Pancreas (tissue), 10 donors: ENCODE data around the gene DTX1. TPM values are rescaled to one million over a fixed set of nuclear protein-coding genes. Genes with fewer than 3 reads are reported as not detected.

ENCODE experiments used
- ATAC-seq, 4 donors: fragments of 200-7000 bp; cut with Tn5 transposase; one replicate each; pipeline versions ENCODE4 v1.8.0 to v1.9.1; 2020; ENCODE audit warnings: mild to moderate bottlenecking in 4 of 4, moderate library complexity in 4 of 4
- DNase-seq, 6 donors: peaks; one replicate each; pipeline ENCODE4 v3.0.0-alpha.2; 2020
- FAIRE-seq: peaks from 2 replicates; lab custom pipeline; 2012; peaks lifted over from hg19 to GRCh38; lab: Jason Lieb, UNC
- H3K27ac ChIP-seq, 4 donors: fragments of 200-600 bp; sonication (generic); 1 replicate in 3 of 4; 2 replicates in 1 of 4; pipeline versions ENCODE4 v1.5.0 to v1.8.0; 2020
- H3K27me3 ChIP-seq, 4 donors: fragments of 200-600 bp; one replicate each; pipeline ENCODE4 v1.8.0; 2021
- H3K36me3 ChIP-seq, 3 donors: fragments of 200-600 bp; sonication (generic) in 1 of 3; one replicate each; pipeline versions ENCODE4 v1.5.0 to v1.8.0; 2020 to 2021
- H3K4me1 ChIP-seq, 3 donors: fragments of 200-600 bp; one replicate each; pipeline ENCODE4 v1.8.0; 2021
- H3K4me3 ChIP-seq, 4 donors: fragments of 200-600 bp; sonication (generic) in 2 of 4; one replicate each; pipeline versions ENCODE4 v1.5.0 to v1.8.0; 2020 to 2021
- H3K9me3 ChIP-seq, 4 donors: fragments of 200-600 bp; one replicate each; pipeline ENCODE4 v1.8.0; 2021
- CTCF ChIP-seq, 4 donors: fragments of 200-600 bp; sonication (generic) in 3 of 4; IDR thresholded peaks; one replicate each; pipeline versions ENCODE4 v1.5.0 to v1.8.0; 2021; ENCODE audit warnings: antibody characterized with exemption in 4 of 4
- WGBS, 2 donors: extraction: QIAGEN DNeasy Blood & Tissue Kit; methylation state at CpG; one replicate each; pipeline ENCODE4 v1.1.7; 2013; 5-methylcytosine and 5-hydroxymethylcytosine counted together
- intact Hi-C, 3 donors: fragments of 100-400 bp; cut with DNase I; formaldehyde crosslinking; loops; one replicate each; pipeline versions ENCODE4 v1.11.1 to v1.14.2; 2022
- polyA plus RNA-seq, 2 donors: library from polyadenylated mRNA; stranded (reverse); fragments of 200-250 nt; gene quantifications; one replicate each; pipeline ENCODE4 v1.2.3, GENCODE V29; 2013
- total RNA-seq, 6 donors: library from RNA; stranded (reverse); fragmentation: NEBNext Ultra II Directional in 4 of 6; extraction: Animal tissue kit (Norgen Biotek cat#: 25700) in 4 of 6; gene quantifications; one replicate each; pipeline versions ENCODE4 v1.2.1 to v1.2.4, GENCODE V29; 2021 to 2023
- donor health status: healthy with polysubstance abuse.
- donor health status: DM: no; HTN: no; CAD: no; lungs with moderate emphysema.
- donor health status: DM: no; HTN: no; CAD: no.
- donor health status: control.
- donor health status: control.
- donor health status: Bipolar disorder and iron deficiency.
- donor health status: DM: yes; HTN: yes; CAD: no.
- donor health status: DM: no; HTN: no; CAD: no.
- donor health status: DM: no; HTN: no; CAD: no.
- donor health status: DM: yes; HTN: yes; CAD: no.

The DTX1 gene
- total and polyA plus RNA-seq, 8 donors, result 3.5 to 8.1 (median 5.4) TPM

GRCh38 chr12:113069751-113070116 is 13.2 kb downstream of the DTX1 start:
- no peak for ATAC-seq
- peak in 1 of 6 donors; percentile 34 for DNase-seq
- Histone ChIP-seq H3K4me3 (no peak overlapping the region), H3K9me3 (no peaks in the 10 kb centered on the region), H3K27ac (no peak overlapping the region), H3K36me3 (no peaks in the 10 kb centered on the region), H3K27me3 (no peaks in the 10 kb centered on the region), H3K4me1 (peaks cover 12 to 15% (median 13%) of the 10 kb centered on the region in 3 donors)
- TF ChIP-seq CTCF (IDR thresholded peaks at IDR 0.05), result no peak
- 90 to 93% methylated on average over 6 of the region's 6 CpGs for WGBS, 2 donors
- intact Hi-C loops, result no loop called here
- FAIRE-seq, result no peak

GRCh38 chr12:113070117-113070906 is 13.8 kb downstream of the DTX1 start:
- H3K27me3 ChIP-seq, result no peaks in the 10 kb centered on the region
- WGBS, 2 donors, result 81 to 82% methylated on average over 15 of the region's 15 CpGs
- H3K4me3 ChIP-seq, result no peak overlapping the region
- ATAC-seq (peak in 1 of 4 donors; percentile 29), DNase-seq (peak in 1 of 6 donors; percentile 47), FAIRE-seq (no peak)
- H3K9me3 ChIP-seq, result no peaks in the 10 kb centered on the region
- H3K27ac ChIP-seq, result peak overlapping the region in 1 of 4 donors; percentile 89
- H3K36me3 ChIP-seq, result no peaks in the 10 kb centered on the region
- TF ChIP-seq CTCF (IDR thresholded peaks at IDR 0.05), result no peak
- intact Hi-C loops, result no loop called here
- H3K4me1 ChIP-seq, result peaks cover 12 to 15% (median 13%) of the 10 kb centered on the region in 3 donors

GRCh38 chr12:113071135-113072112 is 14.9 kb downstream of the DTX1 start:
- DNase-seq (peak; percentile 37 to 71 (median 52)), ATAC-seq (peak; percentile 80 to 96 (median 90)), FAIRE-seq (no peak)
- Histone ChIP-seq H3K27me3 (no peaks in the 10 kb centered on the region), H3K4me1 (peaks cover 12 to 15% (median 13%) of the 10 kb centered on the region in 3 donors), H3K36me3 (no peaks in the 10 kb centered on the region), H3K27ac (peak overlapping the region; percentile 80 to 89 (median 86)), H3K9me3 (no peaks in the 10 kb centered on the region), H3K4me3 (no peak overlapping the region)
- intact Hi-C loops, result no loop called here
- 21 to 24% methylated on average over 21 of the region's 21 CpGs for WGBS, 2 donors
- TF ChIP-seq CTCF (IDR thresholded peaks at IDR 0.05), result no peak

GRCh38 chr12:113072136-113072535 is 15.6 kb downstream of the DTX1 start:
- peak in 1 of 4 donors; percentile 3 for ATAC-seq
- 73 to 84% methylated on average over 3 of the region's 3 CpGs for WGBS, 2 donors
- no peak for TF ChIP-seq CTCF (IDR thresholded peaks at IDR 0.05)
- intact Hi-C loops, result no loop called here
- no peaks in the 10 kb centered on the region for H3K36me3 ChIP-seq
- H3K27me3 ChIP-seq, result no peaks in the 10 kb centered on the region
- H3K27ac ChIP-seq, result peak overlapping the region in 3 of 4 donors; percentile 80 to 89 (median 85)
- DNase-seq, result no peak
- H3K4me3 ChIP-seq, result no peak overlapping the region
- no peaks in the 10 kb centered on the region for H3K9me3 ChIP-seq
- H3K4me1 ChIP-seq, result peaks cover 12 to 15% (median 13%) of the 10 kb centered on the region in 3 donors
- FAIRE-seq, result no peak
